Measurements from ENCODE around the gene RNF223. TPM values are rescaled to one million over a fixed set of nuclear protein-coding genes. Genes with fewer than 3 reads are reported as not detected.
A peak's percentile ranks its signal among the peaks of the same experiment; 100 is the strongest.

RNF223 gene
- polyA plus RNA-seq, 1 experiment = not detected

DNA sequence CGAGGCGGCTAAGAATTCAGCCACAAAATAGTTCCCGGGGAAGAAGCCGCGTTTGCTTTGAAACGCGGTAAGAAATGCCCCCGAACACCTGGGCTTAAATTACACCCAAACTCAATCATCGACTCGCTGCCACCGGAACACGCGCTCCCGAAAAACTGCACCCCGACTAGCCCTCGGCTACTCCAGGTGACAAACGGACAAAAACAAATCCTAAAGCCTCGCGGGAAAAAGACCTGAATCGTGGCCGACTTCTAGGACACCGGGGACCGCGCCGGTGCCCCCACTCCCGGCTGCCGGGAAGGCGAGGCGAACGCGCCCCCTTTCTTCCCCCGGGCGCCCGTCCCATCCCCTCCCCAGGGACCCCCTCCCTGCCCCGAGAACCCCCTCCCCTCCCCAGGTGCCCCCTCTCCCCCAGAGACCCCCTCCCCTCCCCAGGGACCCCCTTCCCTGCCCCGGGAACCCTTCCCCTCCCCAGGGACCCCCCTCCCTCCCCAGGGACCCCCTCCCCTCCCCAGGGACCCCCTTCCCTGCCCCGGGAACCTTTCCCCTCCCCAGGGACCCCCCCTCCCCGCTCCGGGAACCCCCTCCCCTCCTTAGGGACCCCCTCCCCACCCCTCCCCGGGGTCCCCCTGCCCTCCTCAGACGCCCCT lies 41.2 kb upstream of the RNF223 start:
- Histone ChIP-seq H3K4me3 (ENCODE audit: low read depth, low read length) (peak overlapping the region; percentile 85), H3K27me3 (ENCODE audit: control insufficient read depth, insufficient read depth, low read length) (peaks cover 4% of the 10 kb centered on the region), H3K36me3 (ENCODE audit: control insufficient read depth, insufficient read depth, low read length) (peaks cover 3% of the 10 kb centered on the region; the same call in 1 of the 2 replicates)
- DNase-seq (ENCODE audit: low read depth) = no peak
- ChIA-PET CTCF (interaction anchor here (0.8 kb wide), 1 partner anchor 14 kb away, joined by 3 read pairs; no protein-coding TSS in a partner anchor), POLR2A (interaction anchor here (0.7 kb wide), 1 partner anchor 101 kb away, joined by 4 read pairs; no protein-coding TSS in a partner anchor)
- TF ChIP-seq, protein P1, sequence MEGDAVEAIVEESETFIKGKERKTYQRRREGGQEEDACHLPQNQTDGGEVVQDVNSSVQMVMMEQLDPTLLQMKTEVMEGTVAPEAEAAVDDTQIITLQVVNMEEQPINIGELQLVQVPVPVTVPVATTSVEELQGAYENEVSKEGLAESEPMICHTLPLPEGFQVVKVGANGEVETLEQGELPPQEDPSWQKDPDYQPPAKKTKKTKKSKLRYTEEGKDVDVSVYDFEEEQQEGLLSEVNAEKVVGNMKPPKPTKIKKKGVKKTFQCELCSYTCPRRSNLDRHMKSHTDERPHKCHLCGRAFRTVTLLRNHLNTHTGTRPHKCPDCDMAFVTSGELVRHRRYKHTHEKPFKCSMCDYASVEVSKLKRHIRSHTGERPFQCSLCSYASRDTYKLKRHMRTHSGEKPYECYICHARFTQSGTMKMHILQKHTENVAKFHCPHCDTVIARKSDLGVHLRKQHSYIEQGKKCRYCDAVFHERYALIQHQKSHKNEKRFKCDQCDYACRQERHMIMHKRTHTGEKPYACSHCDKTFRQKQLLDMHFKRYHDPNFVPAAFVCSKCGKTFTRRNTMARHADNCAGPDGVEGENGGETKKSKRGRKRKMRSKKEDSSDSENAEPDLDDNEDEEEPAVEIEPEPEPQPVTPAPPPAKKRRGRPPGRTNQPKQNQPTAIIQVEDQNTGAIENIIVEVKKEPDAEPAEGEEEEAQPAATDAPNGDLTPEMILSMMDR (IDR thresholded peaks at IDR 0.05; ENCODE audit: insufficient read depth, low read depth, low read length) = 0 out of 2 replicates have a peak, but pooled peaks have one; percentile 3

DNA sequence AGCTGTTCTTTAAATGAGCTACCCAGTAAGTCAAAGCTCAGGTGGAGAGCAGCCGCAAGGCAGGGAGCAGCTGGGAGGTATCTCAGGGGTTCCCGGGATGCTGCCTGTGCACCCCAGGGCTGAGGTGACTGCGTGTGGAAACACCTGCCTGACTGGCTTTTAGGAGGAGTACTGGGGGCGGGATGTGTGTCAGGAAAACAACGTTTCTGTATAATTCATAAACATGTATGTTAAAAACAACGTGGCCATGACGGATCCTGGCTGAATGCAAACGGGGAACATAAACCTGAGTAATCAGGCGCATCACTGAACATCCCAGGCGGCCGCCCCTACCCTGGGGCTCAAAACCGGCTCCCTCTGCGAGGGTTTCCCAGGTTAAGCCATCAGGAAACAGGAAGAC lies 40.3 kb upstream of the RNF223 start:
- no peak for DNase-seq (ENCODE audit: low read depth)
- ChIA-PET CTCF (interaction anchor here (1.2 kb wide), 1 partner anchor 8 kb away, joined by 3 read pairs; no protein-coding TSS in a partner anchor), POLR2A (no interaction called here)
- TF ChIP-seq, protein P1 (IDR thresholded peaks at IDR 0.05; ENCODE audit: insufficient read depth, low read depth, low read length) = no peak
- H3K27me3 ChIP-seq (ENCODE audit: control insufficient read depth, insufficient read depth, low read length) = peaks cover 4% of the 10 kb centered on the region
- H3K36me3 ChIP-seq (ENCODE audit: control insufficient read depth, insufficient read depth, low read length) = peaks cover 3% of the 10 kb centered on the region; the same call in 1 of the 2 replicates
- H3K4me3 ChIP-seq (ENCODE audit: low read depth, low read length) = no peak overlapping the region

DNA sequence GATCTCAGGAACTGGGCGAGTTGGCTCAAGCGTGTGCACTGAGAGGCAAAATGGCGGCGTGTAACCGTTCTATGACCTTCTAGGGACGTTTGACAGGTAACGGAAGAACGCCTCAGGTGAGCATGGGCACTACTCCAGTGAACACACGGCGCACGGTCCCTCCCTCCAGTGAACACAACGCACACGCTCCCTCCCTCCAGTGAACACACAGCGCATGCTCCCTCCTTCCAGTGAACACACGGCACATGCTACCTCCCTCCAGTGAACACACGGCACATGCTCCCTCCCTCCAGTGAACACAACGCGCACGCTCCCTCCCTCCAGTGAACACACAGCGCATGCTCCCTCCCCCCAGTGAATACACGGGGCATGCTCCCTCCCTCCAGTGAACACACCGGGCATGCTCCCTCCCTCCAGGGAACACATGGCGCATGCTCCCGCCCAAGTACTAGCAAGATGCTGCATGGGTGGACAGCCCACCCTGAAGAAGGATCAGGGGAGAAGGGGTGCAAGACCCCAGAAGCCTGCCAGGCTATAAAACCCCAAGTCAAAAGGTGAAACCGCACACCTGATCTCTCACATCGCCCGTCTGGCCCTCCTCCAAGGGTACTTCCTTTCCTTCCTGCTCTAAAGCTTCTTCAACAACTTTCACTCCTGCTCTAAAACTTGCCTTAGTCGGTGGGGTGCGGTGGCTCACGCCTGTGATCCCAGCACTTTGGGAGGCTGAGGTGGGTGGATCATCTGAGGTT lies 38.3 kb upstream of the RNF223 start:
- Histone ChIP-seq H3K36me3 (ENCODE audit: control insufficient read depth, insufficient read depth, low read length) (peaks cover 3% of the 10 kb centered on the region; the same call in 1 of the 2 replicates), H3K27me3 (ENCODE audit: control insufficient read depth, insufficient read depth, low read length) (no peaks in the 10 kb centered on the region), H3K4me3 (ENCODE audit: low read depth, low read length) (no peak overlapping the region)
- CTCF ChIA-PET = interaction anchor here (1.0 kb wide), 1 partner anchor 10 kb away, joined by 3 read pairs; no protein-coding TSS in a partner anchor
- TF ChIP-seq, protein P1 (IDR thresholded peaks at IDR 0.05; ENCODE audit: insufficient read depth, low read depth, low read length) = no peak
- DNase-seq (ENCODE audit: low read depth) = no peak
- POLR2A ChIA-PET = no interaction called here

DNA sequence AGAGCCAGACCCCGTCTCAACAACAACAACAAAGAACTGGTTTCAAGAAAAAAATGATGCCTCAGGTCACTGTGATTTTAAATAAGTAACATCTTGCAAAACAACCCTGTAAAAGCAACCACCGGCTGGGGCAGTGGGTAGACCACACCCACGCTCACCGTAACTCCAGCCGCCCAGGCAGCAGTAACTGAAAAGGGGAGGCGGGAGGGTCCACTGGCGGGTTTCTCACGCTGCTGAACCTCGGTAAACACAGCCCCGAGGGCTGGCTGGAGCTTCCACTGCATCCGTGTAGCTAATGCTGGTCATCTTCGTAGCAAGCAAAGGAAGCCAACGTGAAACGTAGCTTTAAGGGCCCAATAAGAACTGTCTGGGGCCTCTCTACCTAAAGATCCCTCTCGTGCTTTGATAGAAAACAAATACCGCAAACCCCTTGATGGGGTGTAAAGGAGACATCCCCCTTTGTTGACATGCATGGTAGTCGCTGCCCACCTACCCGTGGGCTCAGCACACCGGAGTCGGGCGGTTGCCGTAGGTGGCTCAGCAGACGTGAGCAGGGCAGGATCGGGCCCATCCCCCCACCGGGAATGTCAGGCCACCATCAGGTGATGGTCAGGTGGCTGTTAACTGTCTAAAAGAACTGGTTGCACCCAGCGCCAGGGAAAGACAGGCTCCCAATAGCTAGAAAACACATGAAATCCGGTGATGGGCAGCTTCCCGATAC lies 37.6 kb upstream of the RNF223 start:
- Histone ChIP-seq H3K27me3 (ENCODE audit: control insufficient read depth, insufficient read depth, low read length) (no peaks in the 10 kb centered on the region), H3K4me3 (ENCODE audit: low read depth, low read length) (no peak overlapping the region), H3K36me3 (ENCODE audit: control insufficient read depth, insufficient read depth, low read length) (peaks cover 3% of the 10 kb centered on the region; the same call in 1 of the 2 replicates)
- CTCF ChIA-PET = interaction anchor here (1.0 kb wide), 1 partner anchor 10 kb away, joined by 3 read pairs; no protein-coding TSS in a partner anchor
- POLR2A ChIA-PET = interaction anchor here (0.6 kb wide), 1 partner anchor 264 kb away, joined by 5 read pairs; the partner anchor contains the start of gene AURKAIP1
- TF ChIP-seq, protein P1 (IDR thresholded peaks at IDR 0.05; ENCODE audit: insufficient read depth, low read depth, low read length) = no peak
- no peak for DNase-seq (ENCODE audit: low read depth)
